Stimulated activated CD8-positive, alpha-beta memory T cell treated with anti-CD3 and anti-CD28 coated beads, Interleukin-4, amount 100 ng/mL, for 1 hour (primary cell): ENCODE results near the gene LAMB4.

Source experiments
- DNase-seq, 2 donors: peaks; one replicate each; pipeline ENCODE4 v3.0.0-alpha.2; 2020; ENCODE audit warnings: low read depth in 2 of 2, low spot score in 1 of 2

The LAMB4 gene

GRCh38 chr7:108112683-108113082 is 17.5 kb downstream of the LAMB4 start:
- DNase-seq = no peak

- DNase-seq = no peak
Measured at GRCh38 chr7:108109221-108109908, 20.8 kb downstream of the LAMB4 start.

GRCh38 chr7:108108131-108108530 is 22.0 kb downstream of the LAMB4 start:
- DNase-seq = no peak

GRCh38 chr7:108104324-108104723 is 25.8 kb downstream of the LAMB4 start:
- DNase-seq = no peak

- no peak for DNase-seq
Measured at GRCh38 chr7:108103558-108104298, 26.4 kb downstream of the LAMB4 start.

GRCh38 chr7:108102671-108103312 is 27.4 kb downstream of the LAMB4 start:
- no peak for DNase-seq

GRCh38 chr7:108101759-108102158 is 28.4 kb downstream of the LAMB4 start:
- no peak for DNase-seq

- no peak for DNase-seq
Measured at GRCh38 chr7:108099713-108100112, 30.4 kb downstream of the LAMB4 start.

GRCh38 chr7:108097703-108098102 is 32.5 kb downstream of the LAMB4 start:
- no peak for DNase-seq

GRCh38 chr7:108096996-108097395 is 33.2 kb downstream of the LAMB4 start:
- DNase-seq = no peak

- DNase-seq = no peak
Measured at GRCh38 chr7:108094933-108095710, 35.0 kb downstream of the LAMB4 start.

GRCh38 chr7:108094346-108094745 is 35.8 kb downstream of the LAMB4 start:
- DNase-seq = no peak

GRCh38 chr7:108093851-108094331 is 36.3 kb downstream of the LAMB4 start:
- no peak for DNase-seq

GRCh38 chr7:108093341-108093740 is 36.8 kb downstream of the LAMB4 start:
- DNase-seq = no peak

GRCh38 chr7:108091461-108091831 is 38.7 kb downstream of the LAMB4 start:
- DNase-seq = no peak

- DNase-seq = no peak
Measured at GRCh38 chr7:108090791-108091460, 39.2 kb downstream of the LAMB4 start.

GRCh38 chr7:108089381-108089780 is 40.8 kb downstream of the LAMB4 start:
- DNase-seq = no peak

- no peak for DNase-seq
Measured at GRCh38 chr7:108088729-108089128, 41.4 kb downstream of the LAMB4 start.

GRCh38 chr7:108087778-108088177 is 42.4 kb downstream of the LAMB4 start:
- DNase-seq = no peak

GRCh38 chr7:108086962-108087361 is 43.2 kb downstream of the LAMB4 start:
- no peak for DNase-seq

GRCh38 chr7:108086546-108086945 is 43.6 kb downstream of the LAMB4 start:
- no peak for DNase-seq
